NT2/D1 (cell line): ENCODE measurements around the gene SRBD1.

Experiments used
- SUZ12 ChIP-seq: IDR thresholded peaks from 2 replicates; pipeline ENCODE4 v1.6.1; 2011; ENCODE audit not compliant: insufficient read length, insufficient read depth; ENCODE audit errors: extremely low read depth
- YY1 ChIP-seq: IDR thresholded peaks from 2 replicates; pipeline ENCODE4 v1.6.1; 2011; ENCODE audit not compliant: insufficient read length, insufficient read depth

DNA sequence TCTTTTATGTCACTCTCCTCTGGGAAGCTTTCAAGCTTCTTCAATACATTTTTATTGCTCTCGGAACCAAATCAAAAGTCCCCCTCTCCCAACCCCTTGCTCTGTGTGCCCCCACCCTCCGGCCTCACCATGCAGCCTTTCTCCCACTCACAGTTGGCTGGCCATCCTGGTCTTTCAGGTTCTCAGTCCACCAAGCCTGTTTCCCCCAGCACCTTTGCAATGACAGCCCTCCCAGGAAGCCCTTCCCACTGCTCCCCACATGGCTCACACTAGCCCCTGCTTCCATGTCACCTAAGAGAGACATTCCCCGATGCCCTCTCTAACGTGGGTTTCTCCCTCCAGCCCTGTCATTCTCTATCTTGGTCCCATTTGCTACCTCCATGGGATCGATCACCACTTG is 266.6 kb downstream of the SRBD1 start:
- TF ChIP-seq YY1 (no peak), SUZ12 (no peak)
